Cardiac muscle cell (in vitro differentiated cells and primary cell): ENCODE measurements around the gene SRMS. TPM values are rescaled to one million over a fixed set of nuclear protein-coding genes. Genes with fewer than 3 reads are reported as not detected.

Source experiments
- DNase-seq, 2 donors: peaks; one replicate each; pipeline versions ENCODE4 v3.0.0 to v3.0.0-alpha.2; 2010 to 2017; ENCODE audit warnings: low read depth in 1 of 2, low spot score in 1 of 2
- H3K27ac ChIP-seq: fragments of 200-600 bp; sonication (generic); 2 replicates; pipeline ENCODE4 v1.5.1; 2016
- H3K27me3 ChIP-seq: fragments of 200-600 bp; sonication (generic); 2 replicates; pipeline ENCODE4 v1.6.0; 2016; ENCODE audit warnings: control low read depth
- H3K36me3 ChIP-seq: fragments of 200-600 bp; sonication (generic); 2 replicates; pipeline ENCODE4 v1.5.1; 2016; ENCODE audit warnings: control low read depth
- H3K4me1 ChIP-seq: fragments of 200-600 bp; sonication (generic); 2 replicates; pipeline ENCODE4 v1.8.1; 2017; ENCODE audit warnings: low read depth, mild to moderate bottlenecking, mixed run types
- H3K4me3 ChIP-seq: fragments of 200-600 bp; sonication (generic); 2 replicates; pipeline ENCODE4 v1.5.1; 2016; ENCODE audit warnings: mild to moderate bottlenecking
- H3K9me3 ChIP-seq: fragments of 200-600 bp; sonication (generic); 2 replicates; pipeline ENCODE4 v1.5.1; 2017; ENCODE audit warnings: low read depth, mild to moderate bottlenecking, control low read depth
- polyA plus RNA-seq: library from polyadenylated mRNA; unstranded; fragments of >200 nt; fragmentation: Nextera tagmentation; extraction: Ambion mirVana; gene quantifications from 2 replicates; pipeline ENCODE4 v1.2.1, GENCODE V29; 2016
- total RNA-seq: library from RNA; depleted of rRNA; stranded (reverse); fragments of >200 nt; gene quantifications from 2 replicates; pipeline ENCODE4 v1.2.3, GENCODE V29; 2016
- TF ChIP-seq, protein P1 (sequence below): IDR thresholded peaks from 2 replicates; pipeline ENCODE4 v1.5.1; 2012; ENCODE audit warnings: low read depth, mild to moderate bottlenecking, low read length

Gene SRMS
- total and polyA plus RNA-seq, 2 experiments from 2014 or later = not detected

DNA sequence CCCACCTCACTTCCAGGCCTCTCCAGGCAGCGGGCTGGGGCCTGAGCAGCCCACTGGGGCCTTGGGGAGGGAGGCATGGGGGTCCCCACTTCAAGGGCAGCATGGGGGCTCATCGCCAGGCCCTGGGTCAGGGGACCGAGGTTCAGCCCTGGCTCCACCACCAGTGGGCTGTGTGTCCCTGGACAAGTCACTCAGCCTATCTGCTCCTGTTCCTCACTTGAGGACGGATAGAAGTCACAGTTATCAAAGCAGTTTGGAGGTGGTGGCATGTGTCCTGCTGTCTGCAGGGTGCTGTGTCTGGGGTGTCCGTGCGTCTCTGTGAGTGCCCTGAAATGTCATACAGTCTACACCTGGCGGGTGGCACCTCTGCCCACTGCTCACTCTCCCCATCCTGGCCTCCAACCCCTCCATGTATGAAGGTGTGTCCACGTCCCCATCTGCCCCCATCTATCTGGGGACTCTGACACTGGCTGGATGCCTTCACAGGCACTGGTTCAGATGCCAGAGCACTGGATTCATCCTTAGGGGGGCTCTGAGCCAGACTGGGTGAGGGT, 52.3 kb downstream of the SRMS start:
- no peaks in the 10 kb centered on the region for H3K9me3 ChIP-seq
- H3K27ac ChIP-seq = no peak overlapping the region
- no peak overlapping the region for H3K4me3 ChIP-seq
- DNase-seq = no peak
- TF ChIP-seq, protein P1, sequence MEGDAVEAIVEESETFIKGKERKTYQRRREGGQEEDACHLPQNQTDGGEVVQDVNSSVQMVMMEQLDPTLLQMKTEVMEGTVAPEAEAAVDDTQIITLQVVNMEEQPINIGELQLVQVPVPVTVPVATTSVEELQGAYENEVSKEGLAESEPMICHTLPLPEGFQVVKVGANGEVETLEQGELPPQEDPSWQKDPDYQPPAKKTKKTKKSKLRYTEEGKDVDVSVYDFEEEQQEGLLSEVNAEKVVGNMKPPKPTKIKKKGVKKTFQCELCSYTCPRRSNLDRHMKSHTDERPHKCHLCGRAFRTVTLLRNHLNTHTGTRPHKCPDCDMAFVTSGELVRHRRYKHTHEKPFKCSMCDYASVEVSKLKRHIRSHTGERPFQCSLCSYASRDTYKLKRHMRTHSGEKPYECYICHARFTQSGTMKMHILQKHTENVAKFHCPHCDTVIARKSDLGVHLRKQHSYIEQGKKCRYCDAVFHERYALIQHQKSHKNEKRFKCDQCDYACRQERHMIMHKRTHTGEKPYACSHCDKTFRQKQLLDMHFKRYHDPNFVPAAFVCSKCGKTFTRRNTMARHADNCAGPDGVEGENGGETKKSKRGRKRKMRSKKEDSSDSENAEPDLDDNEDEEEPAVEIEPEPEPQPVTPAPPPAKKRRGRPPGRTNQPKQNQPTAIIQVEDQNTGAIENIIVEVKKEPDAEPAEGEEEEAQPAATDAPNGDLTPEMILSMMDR = no peak
- H3K4me1 ChIP-seq = peaks cover 28% of the 10 kb centered on the region
- H3K27me3 ChIP-seq = no peaks in the 10 kb centered on the region
- peaks cover 51% of the 10 kb centered on the region for H3K36me3 ChIP-seq

DNA sequence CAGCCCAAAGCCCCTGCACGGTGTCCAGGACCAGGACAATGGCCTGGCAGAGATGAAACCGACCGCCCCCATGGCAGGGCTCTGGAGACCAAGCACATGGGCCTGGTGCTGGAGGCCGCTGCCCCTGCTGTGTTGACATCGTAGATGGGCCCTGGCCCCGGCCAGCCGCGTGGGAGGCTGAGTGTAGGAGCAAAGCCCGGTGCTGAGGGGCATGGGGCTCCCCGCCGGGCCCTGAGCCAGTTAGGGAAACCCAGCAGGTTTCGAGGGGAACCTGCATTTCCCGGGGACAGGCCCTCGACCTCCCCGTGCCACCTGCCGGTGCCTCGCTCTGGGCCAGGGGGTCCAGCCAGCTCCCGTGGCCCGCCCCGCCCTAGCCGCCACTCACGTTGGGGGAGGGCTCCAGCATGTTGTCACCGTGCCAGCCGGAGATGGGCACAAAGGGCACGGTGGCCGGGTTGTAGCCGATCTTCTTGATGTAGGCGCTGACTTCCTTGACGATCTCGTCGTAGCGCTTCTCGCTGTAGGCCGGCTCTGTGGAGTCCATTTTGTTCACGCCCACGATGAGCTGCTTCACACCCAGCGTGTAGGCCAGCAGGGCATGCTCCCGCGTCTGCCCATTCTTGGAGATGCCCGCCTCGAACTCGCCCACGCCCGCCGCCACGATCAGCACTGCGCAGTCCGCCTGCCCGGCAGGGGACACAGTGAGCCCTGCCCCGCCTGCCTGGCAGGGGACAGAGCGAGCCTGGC, 53.0 kb downstream of the SRMS start:
- no peaks in the 10 kb centered on the region for H3K27me3 ChIP-seq
- TF ChIP-seq, protein P1 = no peak
- DNase-seq = no peak
- peaks cover 21% of the 10 kb centered on the region for H3K4me1 ChIP-seq
- no peak overlapping the region for H3K27ac ChIP-seq
- peaks cover 55% of the 10 kb centered on the region for H3K36me3 ChIP-seq
- no peak overlapping the region for H3K4me3 ChIP-seq
- H3K9me3 ChIP-seq = no peaks in the 10 kb centered on the region

DNA sequence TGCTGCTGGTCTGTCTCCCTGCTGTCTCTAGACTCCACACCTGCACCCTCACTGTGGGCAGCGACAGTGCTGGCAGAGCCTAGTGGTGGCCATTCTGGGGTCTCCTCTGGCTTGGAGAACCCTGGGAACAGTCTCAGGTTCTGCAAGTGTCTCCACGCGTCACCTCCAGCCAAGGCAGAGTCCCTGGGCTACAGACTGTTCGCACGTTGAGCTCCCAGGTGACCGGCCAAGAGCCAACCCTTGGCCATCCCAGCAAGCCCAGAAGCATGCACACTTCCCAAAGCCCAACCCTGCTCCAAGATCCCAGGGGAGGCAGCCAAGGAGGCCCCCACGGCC, 53.5 kb downstream of the SRMS start:
- no peak for DNase-seq
- peaks cover 60% of the 10 kb centered on the region for H3K36me3 ChIP-seq
- H3K9me3 ChIP-seq = no peaks in the 10 kb centered on the region
- TF ChIP-seq, protein P1 = no peak
- no peaks in the 10 kb centered on the region for H3K27me3 ChIP-seq
- H3K4me3 ChIP-seq = no peak overlapping the region
- peaks cover 19% of the 10 kb centered on the region for H3K4me1 ChIP-seq
- no peak overlapping the region for H3K27ac ChIP-seq

DNA sequence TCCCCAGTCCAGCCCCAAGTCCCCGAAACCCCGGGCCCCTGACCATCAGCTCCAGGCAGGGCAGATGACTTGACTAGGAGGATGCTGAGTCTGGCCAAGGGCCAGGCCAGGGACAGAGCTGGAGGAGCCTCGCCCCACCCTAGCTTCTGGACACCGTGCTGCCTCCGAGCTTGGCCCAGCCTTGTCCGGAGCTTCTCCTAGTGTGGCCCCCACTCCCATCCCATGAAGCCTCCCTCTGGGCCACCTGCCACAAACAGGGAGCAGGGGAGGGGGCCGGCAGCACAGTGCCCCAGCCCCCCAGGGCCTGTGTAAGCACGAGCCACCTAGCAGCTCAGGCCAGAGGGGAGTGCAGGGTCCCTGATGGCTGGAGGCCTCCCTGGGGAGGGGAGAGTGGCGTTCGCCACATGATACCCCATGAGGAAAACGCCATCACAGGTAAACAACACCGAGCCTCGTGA, 54.0 kb downstream of the SRMS start:
- Histone ChIP-seq H3K4me1 (peaks cover 19% of the 10 kb centered on the region), H3K9me3 (no peaks in the 10 kb centered on the region), H3K27ac (no peak overlapping the region), H3K36me3 (peaks cover 62% of the 10 kb centered on the region), H3K27me3 (no peaks in the 10 kb centered on the region), H3K4me3 (no peak overlapping the region)
- TF ChIP-seq, protein P1 = no peak
- DNase-seq = no peak

DNA sequence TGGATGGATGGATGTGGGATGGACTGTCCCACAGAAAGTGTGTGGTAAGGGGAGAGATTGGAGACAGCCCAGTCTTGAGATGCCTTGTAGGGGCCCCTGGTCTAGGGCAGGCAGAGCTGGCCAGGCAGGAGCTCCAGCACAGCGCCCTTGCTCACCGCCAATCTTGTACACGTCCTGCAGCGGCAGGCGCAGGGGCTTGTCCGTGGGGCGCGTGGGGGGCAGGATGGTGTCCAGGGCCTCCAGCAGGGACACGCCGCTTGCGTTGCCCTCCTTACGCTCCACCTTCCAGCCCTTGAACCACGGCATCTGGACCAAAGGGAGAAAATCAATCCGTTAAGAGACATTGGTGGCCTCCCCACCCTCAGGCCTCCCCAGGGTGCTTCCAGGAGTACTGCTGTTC, 54.6 kb downstream of the SRMS start:
- DNase-seq = no peak
- no peaks in the 10 kb centered on the region for H3K27me3 ChIP-seq

More for the DNA sequence above, 54.6 kb downstream of the SRMS start:
- TF ChIP-seq, protein P1 = no peak
- Histone ChIP-seq H3K9me3 (no peaks in the 10 kb centered on the region), H3K27ac (no peak overlapping the region), H3K4me1 (peaks cover 19% of the 10 kb centered on the region), H3K36me3 (peaks cover 62% of the 10 kb centered on the region), H3K4me3 (no peak overlapping the region)
